Mesangial cell (primary cell): ENCODE data around the gene PNMA6F. TPM values are rescaled to one million over a fixed set of nuclear protein-coding genes. Genes with fewer than 3 reads are reported as not detected.

ENCODE experiments used
- total RNA-seq: library from RNA; depleted of rRNA; stranded (reverse); fragments of >200 nt; gene quantifications from 2 replicates; pipeline ENCODE4 v1.2.3, GENCODE V29; 2015

Gene PNMA6F
- total RNA-seq, result not detected in 2 replicates

GRCh38 chrX:153321381-153322124 lies at the start of gene PNMA6F:
PNMA6F (minus strand) TSS chrX:153321767; CDS start chrX:153320674, 1,093 bp downstream.

DNA sequence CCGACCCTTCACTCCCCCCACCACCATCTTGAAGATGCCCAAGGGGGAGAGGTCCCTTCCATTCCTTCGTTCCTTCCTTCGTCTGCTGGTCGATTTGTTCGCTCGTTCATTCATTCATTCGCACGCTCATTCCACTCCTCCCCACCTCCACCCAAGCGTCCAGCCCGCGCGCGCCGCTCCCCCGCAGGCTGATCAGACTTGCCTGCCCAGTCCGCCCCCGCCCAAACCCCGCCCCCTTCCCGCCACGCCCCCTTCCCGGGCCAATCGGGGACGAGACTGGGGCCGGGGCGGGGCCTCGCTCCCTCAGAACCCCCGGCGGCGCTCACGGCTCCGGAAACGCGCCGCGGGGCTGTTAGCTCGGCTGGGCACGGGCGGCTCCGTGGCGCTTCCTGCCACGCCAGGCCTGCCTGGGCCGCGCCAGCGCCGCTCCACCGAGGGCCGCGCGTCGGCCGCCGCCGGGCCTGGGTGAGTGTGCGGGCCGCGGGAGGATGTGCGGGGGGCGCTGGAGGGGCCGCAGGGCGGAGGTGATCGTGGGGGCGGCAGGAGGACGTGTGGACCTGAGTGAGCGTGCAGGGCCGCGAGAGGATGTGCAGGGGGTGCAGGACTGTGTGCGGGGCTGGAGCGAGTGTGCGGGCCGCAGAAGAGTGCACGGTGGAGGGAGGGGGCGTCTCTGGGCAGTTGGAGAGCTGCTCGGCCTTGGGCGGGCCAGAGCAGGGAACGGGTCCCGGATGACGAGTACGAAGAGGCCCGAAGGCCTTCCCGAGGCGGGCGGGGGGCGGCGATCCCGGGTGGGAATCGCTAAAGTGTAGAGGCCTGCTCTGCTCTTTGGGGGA lies 12.5 kb upstream of the PNMA6F start, which contains the start of gene ZNF275:
Gene ZNF275 (plus strand): TSS at position 333 of the 833 bp plus-strand sequence. CDS start 2,527 bp downstream, outside the sequence.

Other genes starting within 250 kb of the PNMA6F start
- 2.6 and 6.8 TPM in 2 replicates for gene PNMA6A, start 249.3 kb downstream of the PNMA6F start, total RNA-seq
- not detected in 2 replicates for gene MAGEA1, start 142.5 kb downstream of the PNMA6F start, total RNA-seq
- gene ZNF275, start 12.4 kb upstream of the PNMA6F start, total RNA-seq, result 5.9 and 10.1 TPM in 2 replicates
- not detected in 2 replicates for gene PNMA6E, start 79.6 kb upstream of the PNMA6F start, total RNA-seq
- 0.49 and 0.89 TPM in 2 replicates for gene ZFP92, start 89.7 kb upstream of the PNMA6F start, total RNA-seq
- 0.13 and 0.98 TPM in 2 replicates for gene TREX2, start 124.3 kb upstream of the PNMA6F start, total RNA-seq
- 17.1 and 48.6 TPM in 2 replicates for gene HAUS7, start 148.8 kb upstream of the PNMA6F start, total RNA-seq
- gene BGN, start 173.2 kb upstream of the PNMA6F start, total RNA-seq, result 17.4 and 86.5 TPM in 2 replicates
- under 0.01 TPM in 1 of 2 replicates, not detected in the other for gene ATP2B3, start 195.9 kb upstream of the PNMA6F start, total RNA-seq